BJ (cell line): Measurements from ENCODE around the gene MTG2. TPM values are rescaled to one million over a fixed set of nuclear protein-coding genes. Genes with fewer than 3 reads are reported as not detected.

Experiments
- CTCF ChIA-PET: fragments of 350-600 bp; formaldehyde crosslinking; extraction: SDS; loops from one replicate; lab custom pipeline; 2021; ENCODE audit warnings: antibody characterized with exemption, inconsistent platforms; lab: Yijun Ruan, JAX
- POLR2A ChIA-PET: fragments of 300-600 bp; sonication (Branson Sonifier 250); formaldehyde crosslinking; extraction: SDS; loops from one replicate; lab custom pipeline; 2021; ENCODE audit warnings: antibody characterized with exemption; lab: Charles Lee
- DNase-seq: peaks from one replicate; pipeline ENCODE4 v3.0.0-alpha.2; 2011; ENCODE audit warnings: low read depth
- H3K27me3 ChIP-seq: 2 replicates; pipeline ENCODE4 v1.6.0; 2011; ENCODE audit warnings: low read length; ENCODE audit not compliant: control insufficient read depth, insufficient read depth
- H3K36me3 ChIP-seq: 2 replicates; pipeline ENCODE4 v1.5.1; 2011; ENCODE audit warnings: low read length; ENCODE audit not compliant: control insufficient read depth, insufficient read depth
- H3K4me3 ChIP-seq: 2 replicates; pipeline ENCODE4 v1.5.1; 2011; ENCODE audit warnings: low read depth, mild to moderate bottlenecking, control low read depth, low read length
- polyA plus RNA-seq: library from polyadenylated mRNA; depleted of rRNA; stranded (reverse); fragments of >200 nt; gene quantifications from 2 replicates; pipeline ENCODE4 v1.2.3, GENCODE V29; 2011
- TF ChIP-seq, protein P1 (sequence below): IDR thresholded peaks from 2 replicates; pipeline ENCODE4 v1.5.1; 2011; ENCODE audit warnings: low read depth, mild to moderate bottlenecking, control low read depth, inconsistent platforms, low read length, moderate library complexity; ENCODE audit not compliant: insufficient read depth

MTG2 gene
- polyA plus RNA-seq, 1 experiment, result 19.3 TPM

DNA sequence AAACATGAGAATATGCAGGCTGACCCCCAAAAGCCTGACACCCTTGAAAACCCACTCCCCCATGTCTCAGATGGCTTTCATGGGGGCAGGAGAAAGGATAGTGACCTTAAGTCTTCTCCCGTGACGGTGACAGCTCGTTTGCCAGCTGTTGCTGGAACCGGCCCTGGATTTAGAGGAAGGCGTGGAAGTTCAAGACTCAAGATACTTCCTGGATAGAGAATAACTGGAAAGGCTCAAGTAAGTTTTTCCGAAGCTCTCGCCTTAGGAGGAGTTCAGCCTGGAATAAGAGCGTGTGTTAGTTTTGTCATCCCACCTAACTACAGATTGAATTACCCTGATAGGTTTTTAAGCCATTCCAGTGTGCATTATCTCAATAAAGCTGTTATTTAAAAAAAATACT lies 11.6 kb upstream of the MTG2 start:
- DNase-seq, result no peak
- POLR2A ChIA-PET, result no interaction called here
- TF ChIP-seq, protein P1, sequence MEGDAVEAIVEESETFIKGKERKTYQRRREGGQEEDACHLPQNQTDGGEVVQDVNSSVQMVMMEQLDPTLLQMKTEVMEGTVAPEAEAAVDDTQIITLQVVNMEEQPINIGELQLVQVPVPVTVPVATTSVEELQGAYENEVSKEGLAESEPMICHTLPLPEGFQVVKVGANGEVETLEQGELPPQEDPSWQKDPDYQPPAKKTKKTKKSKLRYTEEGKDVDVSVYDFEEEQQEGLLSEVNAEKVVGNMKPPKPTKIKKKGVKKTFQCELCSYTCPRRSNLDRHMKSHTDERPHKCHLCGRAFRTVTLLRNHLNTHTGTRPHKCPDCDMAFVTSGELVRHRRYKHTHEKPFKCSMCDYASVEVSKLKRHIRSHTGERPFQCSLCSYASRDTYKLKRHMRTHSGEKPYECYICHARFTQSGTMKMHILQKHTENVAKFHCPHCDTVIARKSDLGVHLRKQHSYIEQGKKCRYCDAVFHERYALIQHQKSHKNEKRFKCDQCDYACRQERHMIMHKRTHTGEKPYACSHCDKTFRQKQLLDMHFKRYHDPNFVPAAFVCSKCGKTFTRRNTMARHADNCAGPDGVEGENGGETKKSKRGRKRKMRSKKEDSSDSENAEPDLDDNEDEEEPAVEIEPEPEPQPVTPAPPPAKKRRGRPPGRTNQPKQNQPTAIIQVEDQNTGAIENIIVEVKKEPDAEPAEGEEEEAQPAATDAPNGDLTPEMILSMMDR, result no peak
- Histone ChIP-seq H3K4me3 (no peak overlapping the region), H3K36me3 (peaks cover 8% of the 10 kb centered on the region), H3K27me3 (no peaks in the 10 kb centered on the region)
- CTCF ChIA-PET, result no interaction called here

DNA sequence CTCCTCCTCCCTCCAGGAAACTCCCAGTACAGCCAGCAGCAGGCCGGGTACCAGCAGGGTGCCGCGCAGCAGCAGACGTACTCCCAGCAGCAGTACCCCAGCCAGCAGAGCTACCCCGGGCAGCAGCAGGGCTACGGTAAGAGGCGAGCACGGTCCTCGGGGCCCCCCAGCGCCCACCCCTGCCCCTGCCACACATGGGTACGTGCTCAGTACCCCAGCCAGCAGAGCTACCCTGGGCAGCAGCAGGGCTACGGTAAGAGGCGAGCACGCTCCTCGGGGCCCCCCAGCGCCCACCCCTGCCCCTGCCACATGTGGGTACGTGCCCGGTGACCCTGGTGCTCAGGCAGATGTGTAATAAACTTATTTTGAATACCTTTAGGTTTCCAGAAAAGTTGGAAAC lies 10.2 kb upstream of the MTG2 start:
- peaks cover 6% of the 10 kb centered on the region for H3K36me3 ChIP-seq
- CTCF ChIA-PET, result no interaction called here
- H3K4me3 ChIP-seq, result no peak overlapping the region
- POLR2A ChIA-PET, result no interaction called here
- no peak for DNase-seq
- TF ChIP-seq, protein P1, result no peak
- no peaks in the 10 kb centered on the region for H3K27me3 ChIP-seq

DNA sequence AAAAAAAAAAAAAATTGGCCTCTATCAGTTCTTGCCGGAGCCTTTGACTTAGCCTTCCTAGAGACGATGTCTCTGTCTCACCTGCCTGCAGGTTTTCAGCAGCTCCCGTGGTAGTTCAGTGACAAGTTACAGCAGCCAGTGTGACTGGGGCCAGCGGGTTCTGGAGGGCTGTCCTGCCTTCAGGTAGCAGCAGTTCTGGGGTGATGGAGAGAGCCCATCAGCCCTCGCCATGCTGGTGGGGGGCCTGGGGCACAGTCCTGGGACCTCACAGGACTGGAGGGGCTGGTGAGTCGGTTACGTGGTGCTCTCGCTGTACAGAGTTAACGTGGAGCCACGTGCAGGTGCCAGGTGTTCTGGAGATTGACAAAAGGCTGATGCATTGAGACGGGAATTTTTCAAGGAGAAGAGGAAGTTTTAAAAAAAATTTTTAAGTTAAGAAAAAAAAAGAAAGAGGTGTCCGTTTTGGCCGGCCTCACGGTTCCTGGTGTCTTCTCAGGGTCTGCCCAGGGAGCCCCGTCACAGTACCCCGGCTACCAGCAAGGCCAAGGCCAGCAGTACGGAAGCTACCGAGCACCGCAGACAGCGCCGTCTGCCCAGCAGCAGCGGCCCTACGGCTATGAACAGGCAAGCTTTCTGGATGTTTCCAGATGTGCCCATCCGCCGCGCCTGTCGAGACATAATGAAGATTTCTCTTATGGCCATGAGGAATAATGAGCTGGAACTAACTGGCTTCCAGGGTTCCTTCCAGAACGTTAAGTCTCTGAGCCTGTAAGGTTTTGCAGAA lies 8.6 kb upstream of the MTG2 start:
- POLR2A ChIA-PET, result no interaction called here
- CTCF ChIA-PET, result no interaction called here
- H3K27me3 ChIP-seq, result no peaks in the 10 kb centered on the region
- no peak for DNase-seq
- H3K4me3 ChIP-seq, result no peak overlapping the region
- TF ChIP-seq, protein P1, result no peak
- peaks cover 10% of the 10 kb centered on the region for H3K36me3 ChIP-seq

DNA sequence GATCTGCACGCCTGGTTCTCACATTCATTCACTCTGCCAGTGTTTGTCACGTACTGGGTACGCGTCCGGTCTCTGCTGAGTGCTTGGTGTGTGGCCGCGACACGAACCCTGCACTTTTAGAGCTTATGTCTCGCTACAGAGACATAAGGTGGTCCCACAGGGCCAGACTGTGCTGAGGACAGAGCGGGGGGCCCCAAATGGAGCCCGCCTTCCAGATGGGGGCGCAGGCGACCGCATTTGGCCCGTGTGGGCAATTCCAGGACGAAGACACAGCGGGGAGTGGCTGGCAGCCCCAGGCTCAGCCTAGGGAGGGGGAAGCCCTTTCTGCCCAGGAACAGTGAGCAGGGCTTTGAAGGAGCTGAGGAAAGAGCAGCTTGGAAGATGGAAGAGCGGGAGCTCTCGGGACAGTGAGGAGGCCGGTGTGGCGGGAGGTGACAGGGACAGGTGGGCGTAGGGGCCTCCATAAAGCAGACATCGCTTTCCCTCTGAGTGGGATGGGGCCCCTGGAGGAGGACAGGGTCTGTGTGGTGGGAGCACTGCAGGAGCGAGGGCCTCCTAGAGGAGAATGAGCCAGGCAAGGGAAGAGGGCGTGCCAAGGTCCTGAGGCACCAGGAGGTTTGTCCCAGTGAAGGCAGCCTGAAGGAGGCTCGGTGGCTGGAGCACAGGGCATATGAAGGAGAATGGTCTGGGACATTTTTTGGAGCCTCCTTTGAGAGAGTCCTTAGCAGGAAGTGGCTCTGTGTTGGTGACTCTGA lies 7.8 kb upstream of the MTG2 start:
- Histone ChIP-seq H3K4me3 (no peak overlapping the region), H3K27me3 (no peaks in the 10 kb centered on the region), H3K36me3 (peaks cover 12% of the 10 kb centered on the region)
- no peak for DNase-seq
- ChIA-PET CTCF (no interaction called here), POLR2A (no interaction called here)
- TF ChIP-seq, protein P1, result no peak

DNA sequence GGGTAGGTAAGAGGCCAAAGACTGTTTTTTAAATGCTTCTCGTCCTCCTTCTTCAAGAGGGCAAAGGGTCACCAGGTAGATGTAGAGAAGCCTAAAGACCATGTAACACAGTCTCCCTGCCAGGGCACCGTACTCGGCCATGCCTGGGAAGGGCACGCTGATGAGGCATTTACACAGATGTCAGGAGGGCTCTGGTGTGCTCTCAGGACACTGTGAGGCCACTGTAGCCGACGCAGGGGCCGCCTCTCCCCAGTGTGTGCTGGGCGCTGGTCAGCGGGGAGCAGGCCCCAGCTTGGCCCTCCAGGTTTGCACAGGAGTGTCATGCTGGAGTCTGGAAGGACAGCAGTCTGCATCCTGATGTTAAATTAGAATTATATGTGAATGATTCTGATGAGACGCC lies 7.1 kb upstream of the MTG2 start:
- ChIA-PET CTCF (no interaction called here), POLR2A (no interaction called here)
- Histone ChIP-seq H3K36me3 (peaks cover 12% of the 10 kb centered on the region), H3K4me3 (no peak overlapping the region), H3K27me3 (no peaks in the 10 kb centered on the region)
- DNase-seq, result no peak
- TF ChIP-seq, protein P1, result no peak
